Measurements from ENCODE around the gene GNB1L.

GRCh38 chr22:19815093-19815822, 39.4 kb downstream of the GNB1L start:
- TF ChIP-seq POLR2A (IDR thresholded peaks at IDR 0.05; ENCODE audit: low read depth) (no peak), CTCF (IDR thresholded peaks at IDR 0.05) (no peak)

All from esophagus muscularis mucosa (tissue), 3 donors.